Tibial artery (tissue), 4 donors: ENCODE measurements around the gene B3GALT6.

Experiments
- DNase-seq, 2 donors: peaks; one replicate each; pipeline ENCODE4 v3.0.0-alpha.2; 2019
- H3K27ac ChIP-seq, 2 donors: fragments of 200-600 bp; sonication (generic) in 1 of 2; 1 replicate in 1 of 2; 2 replicates in 1 of 2; pipeline ENCODE4 v1.5.1; 2018 to 2019; ENCODE audit warnings: mild to moderate bottlenecking in 1 of 2
- H3K27me3 ChIP-seq, 2 donors: fragments of 200-600 bp; sonication (generic) in 1 of 2; one replicate each; pipeline versions ENCODE4 v1.5.1 to v1.6.0; 2016 to 2019
- H3K36me3 ChIP-seq, 3 donors: fragments of 200-600 bp; sonication (generic) in 2 of 3; one replicate each; pipeline ENCODE4 v1.5.1; 2016 to 2019; ENCODE audit warnings: mild to moderate bottlenecking in 2 of 3
- H3K4me1 ChIP-seq, 4 donors: fragments of 200-600 bp; sonication (generic) in 2 of 4; 1 replicate in 3 of 4; 2 replicates in 1 of 4; pipeline ENCODE4 v1.5.1; 2016 to 2019
- H3K4me3 ChIP-seq, 2 donors: fragments of 200-600 bp; sonication (generic) in 1 of 2; 1 replicate in 1 of 2; 2 replicates in 1 of 2; pipeline ENCODE4 v1.5.1; 2018 to 2019; ENCODE audit warnings: mild to moderate bottlenecking in 2 of 2
- H3K9me3 ChIP-seq, 3 donors: fragments of 200-600 bp; sonication (generic) in 1 of 3; one replicate each; pipeline ENCODE4 v1.5.1; 2016 to 2019
- CTCF ChIP-seq, 2 experiments: fragments of 200-600 bp in 1 of 2; fragments of 450-650 bp in 1 of 2; IDR thresholded peaks; one replicate each; pipeline ENCODE4 v1.5.1; 2017 to 2019; ENCODE audit warnings: antibody characterized with exemption in 2 of 2, mild to moderate bottlenecking in 1 of 2, moderate library complexity in 1 of 2
- intact Hi-C: fragments of 100-400 bp; cut with DNase I; formaldehyde crosslinking; loops from one replicate; pipeline ENCODE4 v1.15.0; 2023; ENCODE audit warnings: low total_unique reads

B3GALT6 gene

DNA sequence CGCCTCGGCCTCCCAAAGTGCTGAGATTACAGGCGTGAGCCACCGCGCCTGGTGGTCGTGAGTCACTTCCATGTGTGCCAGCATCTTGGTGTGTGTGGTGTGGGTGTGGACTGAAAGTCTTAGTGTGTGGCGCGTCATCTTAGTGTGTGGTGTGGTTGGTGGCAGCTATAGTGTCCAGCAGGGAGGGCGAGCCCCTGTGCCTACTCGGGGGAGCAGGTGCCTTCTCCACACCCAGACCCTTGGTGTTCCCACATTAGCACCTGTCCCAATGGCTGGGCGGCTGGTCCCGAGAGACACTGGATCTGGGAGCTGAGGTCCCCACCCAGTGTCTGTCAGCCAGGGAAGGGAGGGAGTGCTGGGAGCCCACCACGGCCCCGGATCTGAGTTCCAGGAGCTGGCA lies 51.0 kb downstream of the B3GALT6 start:
- intact Hi-C loops, result no loop called here
- no peaks in the 10 kb centered on the region for H3K36me3 ChIP-seq
- H3K27ac ChIP-seq, result no peak overlapping the region
- TF ChIP-seq CTCF (IDR thresholded peaks at IDR 0.05), result no peak
- no peak for DNase-seq
- H3K4me1 ChIP-seq, result peaks cover 0 to 13% (median 0%) of the 10 kb centered on the region in 4 donors
- peaks cover 0 to 42% of the 10 kb centered on the region in 2 donors for H3K27me3 ChIP-seq
- H3K9me3 ChIP-seq, result no peaks in the 10 kb centered on the region
- H3K4me3 ChIP-seq, result no peak overlapping the region

DNA sequence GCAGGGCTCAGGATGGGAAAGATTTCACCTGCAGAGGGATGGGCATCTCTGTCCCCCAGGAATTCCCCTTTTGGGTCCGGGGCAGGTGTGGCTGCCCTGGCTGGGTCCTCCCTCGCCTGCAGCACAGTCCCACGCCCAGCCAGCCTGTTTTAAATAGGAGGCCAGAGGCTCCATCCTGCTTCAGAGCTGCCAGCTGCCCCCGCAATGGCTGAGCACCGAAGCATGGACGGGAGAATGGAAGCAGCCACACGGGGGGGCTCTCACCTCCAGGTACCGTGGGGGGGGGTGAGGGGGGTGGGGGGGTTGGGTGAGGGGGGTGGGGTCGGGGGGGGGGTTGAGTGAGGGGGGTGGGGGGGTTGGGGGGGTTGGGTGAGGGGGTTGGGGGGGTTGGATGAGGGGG lies 51.8 kb downstream of the B3GALT6 start:
- no peak for TF ChIP-seq CTCF (IDR thresholded peaks at IDR 0.05)
- no peaks in the 10 kb centered on the region for H3K36me3 ChIP-seq
- no peak for DNase-seq
- no peak overlapping the region for H3K4me3 ChIP-seq
- intact Hi-C loops, result no loop called here
- no peak overlapping the region for H3K27ac ChIP-seq
- no peaks in the 10 kb centered on the region for H3K9me3 ChIP-seq
- peaks cover 0 to 42% of the 10 kb centered on the region in 2 donors for H3K27me3 ChIP-seq
- H3K4me1 ChIP-seq, result peaks cover 0 to 13% (median 0%) of the 10 kb centered on the region in 4 donors
